ENCODE data around the gene ARHGEF3.

ARHGEF3 gene

GRCh38 chr3:56802378-56802745 lies 613 bp upstream of the ARHGEF3 start:
- H3K4me1 ChIP-seq, result no peaks in the 10 kb centered on the region; the same call in none of the 2 replicates
- TF ChIP-seq CTCF (IDR thresholded peaks at IDR 0.05; ENCODE audit: low read depth, low read length), result no peak
- DNase-seq, result no peak
- H3K4me3 ChIP-seq (ENCODE audit: low read depth, low read length), result no peak overlapping the region
- no peaks in the 10 kb centered on the region for H3K36me3 ChIP-seq
- no peaks in the 10 kb centered on the region for H3K27me3 ChIP-seq
- H3K9me3 ChIP-seq, result no peaks in the 10 kb centered on the region

- H3K27me3 ChIP-seq, result no peaks in the 10 kb centered on the region
- H3K36me3 ChIP-seq, result no peaks in the 10 kb centered on the region
- no peak for TF ChIP-seq CTCF (IDR thresholded peaks at IDR 0.05; ENCODE audit: low read depth, low read length)
- peak overlapping the region; percentile 71 for H3K4me3 ChIP-seq (ENCODE audit: low read depth, low read length)
- no peaks in the 10 kb centered on the region; the same call in 1 of the 2 replicates for H3K4me1 ChIP-seq
- no peaks in the 10 kb centered on the region for H3K9me3 ChIP-seq
- DNase-seq, result no peak
Observed at GRCh38 chr3:56800832-56801661, 702 bp downstream of the ARHGEF3 start.

DNA sequence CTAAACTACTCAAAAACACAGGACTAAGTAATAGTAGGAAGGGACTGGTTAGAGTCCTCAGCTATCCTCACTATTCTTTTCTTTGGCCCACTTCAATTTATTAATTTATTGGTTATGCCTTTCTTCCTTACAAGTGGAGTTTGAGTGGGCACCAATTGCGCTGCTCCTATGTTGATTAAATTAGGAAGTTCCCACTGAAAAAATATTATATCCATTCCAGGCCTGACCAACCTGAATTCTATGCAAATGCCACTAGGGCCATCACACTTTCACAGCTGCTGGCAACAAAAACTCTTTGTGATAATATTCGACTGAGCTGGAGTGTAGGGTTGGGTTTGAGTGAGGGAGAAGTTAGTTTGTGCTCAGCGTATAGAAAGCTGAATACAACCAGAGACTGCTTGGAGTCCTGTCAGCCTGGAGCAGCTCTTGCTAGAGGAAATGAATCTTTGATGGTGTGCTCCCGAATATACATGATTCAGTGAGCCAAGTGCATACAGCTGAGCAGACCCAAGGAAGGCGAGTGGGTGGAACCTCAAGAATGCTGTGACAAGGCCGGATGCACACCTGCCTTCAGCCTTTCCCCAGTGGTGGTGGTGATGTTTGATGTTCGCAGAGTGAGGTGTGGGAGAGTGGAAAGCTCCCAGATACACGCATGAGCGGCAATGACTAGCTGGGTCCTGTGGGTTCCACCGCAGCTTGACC lies 1.5 kb downstream of the ARHGEF3 start:
- no peak for TF ChIP-seq CTCF (IDR thresholded peaks at IDR 0.05; ENCODE audit: low read depth, low read length)
- H3K36me3 ChIP-seq, result no peaks in the 10 kb centered on the region
- H3K9me3 ChIP-seq, result no peaks in the 10 kb centered on the region
- no peaks in the 10 kb centered on the region; the same call in 1 of the 2 replicates for H3K4me1 ChIP-seq
- H3K27me3 ChIP-seq, result no peaks in the 10 kb centered on the region
- peak overlapping the region; percentile 71 for H3K4me3 ChIP-seq (ENCODE audit: low read depth, low read length)
- DNase-seq, result no peak

GRCh38 chr3:56799251-56799882 lies 2.4 kb downstream of the ARHGEF3 start:
- no peak for DNase-seq
- no peaks in the 10 kb centered on the region for H3K36me3 ChIP-seq
- peak; percentile 40 for TF ChIP-seq CTCF (IDR thresholded peaks at IDR 0.05; ENCODE audit: low read depth, low read length)
- no peaks in the 10 kb centered on the region for H3K9me3 ChIP-seq
- no peaks in the 10 kb centered on the region; the same call in 1 of the 2 replicates for H3K4me1 ChIP-seq
- H3K4me3 ChIP-seq (ENCODE audit: low read depth, low read length), result peak overlapping the region; percentile 12
- H3K27me3 ChIP-seq, result no peaks in the 10 kb centered on the region

- DNase-seq, result no peak
- Histone ChIP-seq H3K36me3 (no peaks in the 10 kb centered on the region), H3K4me1 (no peaks in the 10 kb centered on the region; the same call in 1 of the 2 replicates)
Observed at GRCh38 chr3:56796996-56797395, 4.8 kb downstream of the ARHGEF3 start.

More at GRCh38 chr3:56796996-56797395, 4.8 kb downstream of the ARHGEF3 start:
- no peaks in the 10 kb centered on the region for H3K27me3 ChIP-seq
- TF ChIP-seq CTCF (IDR thresholded peaks at IDR 0.05; ENCODE audit: low read depth, low read length), result no peak
- H3K4me3 ChIP-seq (ENCODE audit: low read depth, low read length), result no peak overlapping the region
- H3K9me3 ChIP-seq, result no peaks in the 10 kb centered on the region

Measured in BE2C (cell line).